Measurements from ENCODE around the gene NFIL3.
"Not testable (repeated sequence)": the region's sequence is repeated elsewhere in the genome, so short reads cannot be mapped to it uniquely, and the experiment has no call there.

NFIL3 gene

GRCh38 chr9:91393826-91394225 lies 29.8 kb downstream of the NFIL3 start:
- DNase-seq, result no peak

DNA sequence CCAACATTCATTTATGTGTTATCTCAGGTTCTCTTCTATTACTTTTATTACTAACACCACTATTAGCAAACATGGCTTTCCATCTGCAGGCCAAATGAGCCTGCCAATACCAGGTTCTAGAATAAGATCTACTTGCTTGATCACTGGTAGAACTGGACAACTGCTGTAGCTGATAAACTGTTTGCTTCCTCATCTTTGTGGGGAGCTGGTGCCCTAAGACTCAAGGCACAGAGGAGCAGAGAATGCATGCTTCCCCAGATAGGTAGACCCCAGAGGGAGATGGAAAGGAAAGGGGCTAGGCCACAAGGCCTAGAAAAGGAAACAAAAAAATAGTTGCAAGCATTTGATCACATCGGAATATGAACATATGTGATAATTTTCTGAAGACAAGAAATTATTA lies 31.2 kb downstream of the NFIL3 start:
- DNase-seq, result no peak

- no peak for DNase-seq
Measured at GRCh38 chr9:91391818-91392217, 31.8 kb downstream of the NFIL3 start.

- no peak for DNase-seq
Measured at GRCh38 chr9:91391412-91391811, 32.2 kb downstream of the NFIL3 start.

DNA sequence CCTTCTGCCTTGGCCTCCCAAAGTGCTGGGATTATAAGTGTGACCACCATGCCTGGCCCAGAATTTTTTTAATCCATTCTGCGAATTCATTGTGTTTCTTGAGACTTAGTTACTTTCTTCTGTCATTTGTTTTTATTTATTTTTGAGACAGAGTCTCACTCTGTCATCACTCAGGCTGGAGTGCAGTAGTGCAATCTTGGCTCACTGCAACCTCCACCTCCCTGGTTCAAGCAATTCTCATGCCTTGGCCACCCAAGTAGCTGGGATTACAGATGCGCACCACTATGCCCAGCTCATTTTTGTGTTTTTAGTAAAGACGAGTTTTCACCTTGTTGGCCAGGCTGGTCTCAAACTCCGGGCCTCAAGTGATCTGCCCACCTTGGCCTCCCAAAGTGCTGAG lies 33.9 kb downstream of the NFIL3 start:
- not testable (repeated sequence) for DNase-seq

DNA sequence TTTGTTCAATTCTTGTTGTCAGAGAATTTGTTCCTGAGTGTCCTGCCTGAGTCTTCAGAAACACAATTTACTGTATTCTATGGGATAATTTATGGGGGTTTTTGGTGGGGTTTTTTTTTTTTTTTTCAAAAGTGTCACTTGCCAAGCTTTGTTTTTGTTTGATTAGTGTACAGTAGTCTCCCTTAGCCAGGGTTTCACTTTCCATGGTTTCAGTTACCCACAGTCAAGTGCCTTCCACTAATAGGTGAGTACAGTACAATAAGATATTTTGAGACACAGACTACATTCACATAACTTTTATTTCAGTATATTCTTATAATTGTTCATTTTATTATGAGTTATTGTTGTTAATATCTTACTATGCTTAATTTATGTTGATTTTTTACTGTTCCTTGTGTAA lies 36.9 kb downstream of the NFIL3 start:
- DNase-seq, result no peak

DNA sequence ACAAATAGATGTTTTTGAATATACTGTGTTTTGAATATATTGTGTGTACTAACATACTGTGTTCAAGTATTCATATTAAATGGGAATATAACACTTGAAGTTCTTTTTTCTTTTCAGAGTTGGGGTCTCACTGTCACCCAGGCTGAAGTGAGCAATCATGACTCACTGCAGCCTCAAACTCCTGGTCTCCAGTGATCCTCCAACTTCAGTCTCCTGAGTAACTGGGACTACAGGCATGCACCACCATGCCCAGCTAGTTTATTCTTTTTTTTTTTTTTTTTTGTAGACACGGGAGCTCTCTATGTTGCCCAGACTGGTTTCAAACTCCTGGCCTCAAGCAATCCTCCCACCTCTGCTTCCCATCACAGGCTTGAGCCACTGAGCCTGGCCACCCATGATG lies 38.7 kb downstream of the NFIL3 start:
- no peak for DNase-seq

- no peak for DNase-seq
Measured at GRCh38 chr9:91383577-91383976, 40.1 kb downstream of the NFIL3 start.

- no peak for DNase-seq
Measured at GRCh38 chr9:91382298-91382697, 41.3 kb downstream of the NFIL3 start.

GRCh38 chr9:91379426-91379825 lies 44.2 kb downstream of the NFIL3 start:
- no peak for DNase-seq

GRCh38 chr9:91378695-91379127 lies 44.9 kb downstream of the NFIL3 start:
- DNase-seq, result no peak

- DNase-seq, result not testable (repeated sequence)
Measured at GRCh38 chr9:91378054-91378453, 45.6 kb downstream of the NFIL3 start.

- DNase-seq, result no peak
Measured at GRCh38 chr9:91376239-91376638, 47.4 kb downstream of the NFIL3 start.

DNA sequence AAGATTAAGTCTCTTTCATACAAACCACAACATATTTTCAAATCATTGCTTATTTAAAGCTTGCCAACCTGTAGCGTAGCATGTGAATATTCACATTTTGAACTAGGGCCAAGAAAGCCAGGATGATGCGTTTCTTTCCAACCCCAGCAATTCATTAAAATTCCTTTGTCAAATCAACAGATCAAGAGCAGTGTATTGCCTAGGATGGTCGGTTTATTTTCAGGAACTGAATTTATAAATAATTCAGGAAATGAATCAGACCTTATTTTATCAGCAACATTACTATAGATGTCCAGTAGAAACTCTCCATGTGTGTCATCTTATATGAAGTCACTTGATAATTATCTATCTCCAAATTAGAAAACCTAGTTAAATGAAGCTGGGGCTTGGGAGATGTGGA lies 48.7 kb downstream of the NFIL3 start:
- no peak for DNase-seq

DNA sequence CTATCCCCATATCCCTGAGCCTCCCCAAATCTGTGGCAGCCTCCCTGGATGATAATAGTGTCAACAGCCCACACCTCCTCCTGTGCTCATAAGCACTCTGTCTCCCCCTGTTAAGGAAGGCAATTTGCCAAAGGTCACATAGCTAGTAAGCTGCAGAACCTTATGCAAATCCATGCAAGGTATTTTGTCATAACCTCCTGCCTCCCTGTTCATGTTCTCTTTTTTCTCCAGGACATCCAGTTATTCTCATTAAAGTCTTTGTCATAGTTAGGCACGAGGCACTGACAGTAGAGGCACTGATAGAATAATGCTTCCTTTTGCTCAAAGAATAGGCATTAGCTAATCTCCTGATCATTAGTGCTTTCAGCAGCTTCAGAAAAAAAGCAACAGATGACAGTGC lies 51.7 kb downstream of the NFIL3 start:
- no peak for DNase-seq

DNA sequence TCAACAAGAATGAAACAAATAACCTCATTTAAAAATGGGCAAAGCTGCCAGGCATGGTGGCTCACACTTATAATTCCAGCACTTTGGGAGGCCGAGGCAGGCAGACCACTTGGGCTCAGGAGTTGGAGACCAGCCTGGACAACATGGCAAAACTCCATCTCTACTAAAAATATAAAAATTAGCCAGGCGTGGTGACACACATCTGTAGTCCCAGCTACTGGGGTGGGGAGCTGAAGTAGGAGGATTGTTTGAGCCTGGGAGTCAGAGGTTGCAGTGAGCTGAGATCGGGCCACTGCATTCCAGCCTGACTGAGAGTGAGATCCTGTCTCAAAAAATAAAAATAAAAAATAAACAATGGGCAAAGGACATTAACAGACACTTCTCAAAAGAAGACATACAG lies 53.6 kb downstream of the NFIL3 start:
- DNase-seq, result not testable (repeated sequence)

DNA sequence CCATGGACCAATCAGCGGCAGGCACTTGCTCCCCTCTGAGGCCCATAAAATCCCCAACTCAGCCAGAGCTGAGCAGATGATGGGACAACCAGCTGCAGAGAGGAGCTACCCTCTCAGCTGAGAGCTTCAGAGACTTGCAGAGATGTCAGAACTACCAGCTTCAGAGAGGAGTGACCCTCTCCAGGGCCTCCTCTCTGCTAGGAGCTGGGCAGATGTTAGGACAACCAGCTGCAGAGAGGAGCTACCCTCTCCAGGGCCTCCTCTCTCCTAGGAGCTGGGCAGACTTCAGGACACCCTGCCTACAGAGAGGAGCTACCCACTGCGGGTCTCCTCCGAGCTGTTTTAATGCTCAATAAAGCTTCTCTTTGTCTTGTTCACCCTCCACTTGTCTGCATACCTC lies 58.9 kb downstream of the NFIL3 start:
- DNase-seq, result no peak

- DNase-seq, result no peak
Measured at GRCh38 chr9:91364005-91364404, 59.6 kb downstream of the NFIL3 start.

- DNase-seq, result no peak
Measured at GRCh38 chr9:91362051-91362611, 61.5 kb downstream of the NFIL3 start.

DNA sequence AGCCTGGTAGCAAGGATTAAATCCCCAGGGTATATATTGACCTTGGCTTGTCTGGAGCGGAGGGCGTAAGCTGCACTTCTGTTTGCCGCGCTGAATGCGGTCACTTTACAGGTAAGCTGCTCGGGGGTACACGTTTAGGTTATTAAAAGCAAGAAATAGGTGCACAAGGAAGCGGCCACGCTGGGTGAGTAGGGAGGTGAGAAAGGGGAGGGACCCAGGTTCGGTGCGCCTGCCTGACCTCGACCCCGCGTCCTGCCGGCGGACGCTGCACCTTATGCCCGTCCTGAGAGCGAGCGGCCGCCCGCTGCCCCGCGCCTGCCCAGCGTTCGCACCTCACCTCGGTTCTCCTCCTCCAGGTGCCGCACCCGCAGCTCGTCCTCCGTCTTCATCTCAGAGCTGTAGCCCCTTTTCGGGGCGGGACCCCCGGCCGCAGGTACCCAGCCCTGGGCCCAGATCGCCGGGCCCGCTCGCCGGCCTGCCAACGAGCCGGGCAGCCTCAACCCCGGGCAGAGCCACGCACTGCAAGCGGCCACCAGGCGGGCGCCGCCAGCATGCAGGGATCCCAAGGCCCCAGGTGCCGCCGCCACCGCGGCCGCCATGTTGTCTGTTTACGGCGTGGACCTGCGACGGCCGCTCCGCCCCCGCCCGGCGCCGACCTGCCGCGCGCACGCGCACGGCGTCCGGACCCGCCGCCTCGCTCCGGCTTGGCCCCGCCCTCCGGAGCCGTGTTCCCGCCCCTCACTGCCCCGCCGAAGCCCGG lies 62.2 kb downstream of the NFIL3 start, which contains the start of gene AUH:
Gene AUH, minus strand, starts transcription at position 628 of the 760 bp plus-strand sequence. Its CDS starts 29 bp downstream, at position 599.
- peak; percentile 90 for DNase-seq

DNA sequence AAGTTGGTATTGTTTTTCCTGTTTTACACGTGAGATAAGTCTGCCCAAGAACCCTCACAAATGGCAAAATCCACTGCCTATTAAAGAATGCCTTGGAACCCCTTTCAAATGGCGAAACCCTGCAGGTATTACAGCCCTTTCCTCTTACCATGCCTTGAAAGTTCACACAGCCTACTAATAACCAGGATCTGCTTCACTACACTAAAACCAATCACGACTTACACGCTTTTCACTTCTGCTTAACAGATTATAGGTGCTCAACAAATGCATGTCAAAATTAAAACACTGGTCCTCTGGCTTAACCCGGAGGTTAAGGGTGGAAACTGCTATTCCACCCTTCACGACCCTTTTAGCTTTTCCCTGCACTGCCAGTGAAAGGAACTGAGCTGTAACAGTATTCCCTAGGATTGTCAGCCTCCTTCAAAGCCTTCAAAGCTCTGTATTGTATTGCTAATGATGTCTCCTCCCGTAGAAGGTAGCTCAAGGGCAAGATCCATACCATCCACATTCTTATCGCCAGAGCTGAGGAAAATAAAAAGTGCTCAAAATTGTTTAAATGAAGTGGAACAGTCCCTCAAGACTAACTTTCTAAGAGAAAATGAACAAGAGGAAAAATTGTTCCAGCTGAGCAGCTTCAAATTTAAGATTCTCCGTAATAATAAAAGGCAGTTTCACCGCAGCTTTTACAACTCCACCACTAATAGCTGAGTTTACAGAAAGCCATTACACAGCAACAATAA lies 62.9 kb downstream of the NFIL3 start:
- no peak for DNase-seq

GRCh38 chr9:91359734-91360470 lies 63.7 kb downstream of the NFIL3 start:
- no peak for DNase-seq

DNA sequence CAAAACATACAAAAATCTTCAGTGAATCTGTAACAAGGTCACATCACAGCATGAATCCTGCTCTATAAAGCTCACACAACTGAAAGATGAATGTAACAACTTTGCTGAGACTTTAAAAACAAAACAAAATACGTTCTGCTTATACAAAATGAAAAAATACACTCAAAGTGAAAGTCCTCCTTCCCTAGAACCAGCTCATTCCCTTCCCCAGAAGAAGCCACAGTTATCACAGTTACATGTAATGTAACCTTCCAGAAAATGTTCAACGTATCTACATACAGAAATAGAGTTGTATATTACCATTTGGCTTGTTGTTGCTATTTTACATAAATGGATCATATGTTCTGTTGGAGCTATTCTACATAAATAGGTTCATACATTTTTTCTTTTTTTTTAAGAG lies 64.5 kb downstream of the NFIL3 start:
- DNase-seq, result no peak

All from right hindlimb (tissue), 1 donor.